HL-60/S4 (cell line): ENCODE measurements around the gene SLC16A6.
"Not testable (repeated sequence)": the region's sequence is repeated elsewhere in the genome, so short reads cannot be mapped to it uniquely, and the experiment has no call there.

Experiments used
- in situ Hi-C: fragments of 300-500 bp; cut with MboI; formaldehyde crosslinking; loops from 2 replicates; pipeline ENCODE4 v1.14.3; 2022; ENCODE audit warnings: low sequenced_read_pairs

SLC16A6 gene

DNA sequence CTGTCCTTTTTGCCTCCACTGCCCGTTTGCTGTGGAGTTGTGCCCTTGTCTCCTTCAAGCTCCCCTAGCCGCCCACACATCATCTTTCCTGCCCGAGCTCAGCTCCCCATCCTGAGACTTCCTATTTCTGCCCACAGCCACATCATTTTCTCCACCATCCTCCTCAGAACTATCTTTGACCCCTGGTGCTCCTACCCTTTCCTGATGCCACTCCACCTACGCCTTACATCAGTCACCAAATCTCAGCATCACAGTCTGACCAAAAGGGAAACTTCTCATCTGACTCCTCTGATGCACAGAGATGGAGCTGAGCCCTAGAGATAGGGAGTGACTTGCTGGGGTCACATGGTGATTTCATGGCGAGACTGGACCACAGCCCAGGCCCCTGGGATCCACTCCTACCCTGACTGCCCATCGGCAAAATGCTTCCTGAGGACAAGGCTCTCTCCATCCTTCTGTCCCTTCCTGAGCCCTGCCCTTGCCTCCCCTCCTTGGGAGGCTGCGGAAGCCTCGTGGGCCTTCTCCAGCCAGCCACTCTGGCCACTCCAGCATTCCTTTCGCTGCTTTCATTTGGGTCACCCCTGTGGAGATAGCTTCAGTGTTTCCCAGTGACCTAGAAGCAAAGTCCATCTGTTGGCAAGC, 62.8 kb downstream of the SLC16A6 start:
- in situ Hi-C loops, result not testable (repeated sequence)

- in situ Hi-C loops, result not testable (repeated sequence)
Observed at GRCh38 chr17:68225055-68225454, 65.9 kb downstream of the SLC16A6 start.

GRCh38 chr17:68222606-68223005, 68.3 kb downstream of the SLC16A6 start:
- in situ Hi-C loops, result no loop called here

DNA sequence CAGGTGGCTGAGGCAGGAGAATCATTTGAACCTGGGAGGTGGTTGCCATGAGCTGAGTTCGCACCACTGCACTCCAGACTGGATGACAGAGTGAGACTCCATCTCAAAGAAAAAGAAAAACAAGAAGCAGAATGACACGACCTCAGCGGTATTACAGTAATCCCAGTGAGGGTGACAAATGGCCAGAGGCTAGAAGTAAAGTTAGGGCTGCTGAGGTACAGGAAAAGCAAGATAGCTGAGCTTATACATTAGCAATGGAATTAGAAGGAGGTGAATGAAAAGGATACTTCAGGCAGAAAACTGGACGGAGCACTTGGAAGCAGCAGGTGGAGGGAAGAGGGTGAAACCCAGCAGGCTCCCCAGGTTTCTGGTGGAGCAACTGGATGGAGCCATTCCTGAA, 69.1 kb downstream of the SLC16A6 start:
- in situ Hi-C loops, result no loop called here

- in situ Hi-C loops, result not testable (repeated sequence)
Observed at GRCh38 chr17:68220786-68221185, 70.1 kb downstream of the SLC16A6 start.

- in situ Hi-C loops, result not testable (repeated sequence)
Observed at GRCh38 chr17:68220186-68220585, 70.7 kb downstream of the SLC16A6 start.

DNA sequence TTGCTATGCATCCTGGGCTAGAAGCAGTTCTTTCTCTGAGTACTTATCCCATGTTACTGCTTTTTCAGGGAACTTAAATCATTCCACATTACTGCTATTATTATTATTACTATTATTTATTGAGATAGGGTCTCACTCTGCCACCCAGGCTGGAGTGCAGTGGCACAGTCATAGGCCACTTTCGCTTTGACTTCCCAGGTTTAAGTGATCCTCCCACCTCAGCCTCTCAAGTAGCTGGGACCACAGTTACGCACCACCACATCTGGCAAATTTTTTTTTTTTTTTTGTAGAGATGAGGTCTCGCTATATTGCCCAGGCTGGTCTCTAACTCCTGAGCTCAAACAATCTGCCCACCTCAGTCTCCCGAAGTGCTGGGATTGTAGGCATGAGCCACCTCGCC, 71.5 kb downstream of the SLC16A6 start:
- in situ Hi-C loops, result not testable (repeated sequence)
